HepG2 (cell line): ENCODE measurements around the gene SH3GL1.

ENCODE experiments used
- EED ChIP-seq: sonication (generic); formaldehyde crosslinking; IDR thresholded peaks from 2 replicates; pipeline ENCODE4 v1.5.0; 2020; ENCODE audit warnings: mild to moderate bottlenecking, missing genetic modification reagents
- ESRRA ChIP-seq: sonication (generic); formaldehyde crosslinking; IDR thresholded peaks from 2 replicates; pipeline ENCODE4 v1.5.1; 2020; ENCODE audit warnings: mild to moderate bottlenecking, low read depth, missing genetic modification reagents
- FOXO4 ChIP-seq: sonication (generic); formaldehyde crosslinking; conservative IDR thresholded peaks from 2 replicates; pipeline ENCODE4 v1.8.1; 2023; ENCODE audit warnings: missing genetic modification reagents
- MAFF ChIP-seq: IDR thresholded peaks from 2 replicates; pipeline ENCODE4 v1.6.1; 2011; ENCODE audit warnings: low read depth, low read length, improper control_type of control experiment
- NR3C1 ChIP-seq: sonication (generic); formaldehyde crosslinking; IDR thresholded peaks from 2 replicates; pipeline ENCODE4 v1.4.0; 2020; ENCODE audit warnings: missing genetic modification reagents
- PRPF4 ChIP-seq: fragments of 200-400 bp; formaldehyde crosslinking; IDR thresholded peaks from 2 replicates; pipeline ENCODE4 v1.6.1; 2016; ENCODE audit warnings: low read length, low read depth; ENCODE audit not compliant: poor library complexity, severe bottlenecking
- REST ChIP-seq, 2 experiments: IDR thresholded peaks; 2 replicates each; pipeline ENCODE4 v1.6.1; 2011 to 2012; ENCODE audit warnings: low read length in 2 of 2, borderline replicate concordance in 1 of 2, low read depth in 1 of 2, mild to moderate bottlenecking in 1 of 2, moderate library complexity in 1 of 2
- RXRA ChIP-seq: sonication (generic); formaldehyde crosslinking; IDR thresholded peaks from 2 replicates; pipeline ENCODE4 v1.5.1; 2020; ENCODE audit warnings: missing genetic modification reagents
- STAG1 ChIP-seq: sonication (generic); formaldehyde crosslinking; IDR thresholded peaks from 2 replicates; pipeline ENCODE4 v1.4.0; 2020; ENCODE audit warnings: missing genetic modification reagents
- TRIM24 ChIP-seq: sonication (generic); formaldehyde crosslinking; IDR thresholded peaks from 2 replicates; pipeline ENCODE4 v1.8.0; 2022; ENCODE audit warnings: mild to moderate bottlenecking, missing genetic modification reagents
- TF ChIP-seq, protein P1 (sequence below): sonication (generic); formaldehyde crosslinking; IDR thresholded peaks from 2 replicates; pipeline ENCODE4 v1.4.0; 2020; ENCODE audit warnings: missing genetic modification reagents
- TF ChIP-seq, protein P2 (sequence below): sonication (generic); formaldehyde crosslinking; IDR thresholded peaks from one replicate; pipeline ENCODE4 v1.5.1; 2020; ENCODE audit warnings: mild to moderate bottlenecking, missing genetic modification reagents; ENCODE audit errors: not compliant biosample characterization

GRCh38 chr19:4327252-4327876 lies 73.0 kb downstream of the SH3GL1 start:
- TF ChIP-seq EED (CRISPR knock-in tag) (no peak), RXRA (CRISPR knock-in tag) (no peak), NR3C1 (no peak), REST (IDR thresholded peaks at IDR 0.05; ENCODE audit: borderline replicate concordance in 1 of 2, low read depth in 1 of 2, low read length in 2 of 2) (no peak), STAG1 (no peak), MAFF (no peak), ESRRA (no peak), TRIM24 (CRISPR knock-in tag) (no peak), FOXO4 (CRISPR knock-in tag) (no peak), PRPF4 (no peak)
- TF ChIP-seq, protein P1, sequence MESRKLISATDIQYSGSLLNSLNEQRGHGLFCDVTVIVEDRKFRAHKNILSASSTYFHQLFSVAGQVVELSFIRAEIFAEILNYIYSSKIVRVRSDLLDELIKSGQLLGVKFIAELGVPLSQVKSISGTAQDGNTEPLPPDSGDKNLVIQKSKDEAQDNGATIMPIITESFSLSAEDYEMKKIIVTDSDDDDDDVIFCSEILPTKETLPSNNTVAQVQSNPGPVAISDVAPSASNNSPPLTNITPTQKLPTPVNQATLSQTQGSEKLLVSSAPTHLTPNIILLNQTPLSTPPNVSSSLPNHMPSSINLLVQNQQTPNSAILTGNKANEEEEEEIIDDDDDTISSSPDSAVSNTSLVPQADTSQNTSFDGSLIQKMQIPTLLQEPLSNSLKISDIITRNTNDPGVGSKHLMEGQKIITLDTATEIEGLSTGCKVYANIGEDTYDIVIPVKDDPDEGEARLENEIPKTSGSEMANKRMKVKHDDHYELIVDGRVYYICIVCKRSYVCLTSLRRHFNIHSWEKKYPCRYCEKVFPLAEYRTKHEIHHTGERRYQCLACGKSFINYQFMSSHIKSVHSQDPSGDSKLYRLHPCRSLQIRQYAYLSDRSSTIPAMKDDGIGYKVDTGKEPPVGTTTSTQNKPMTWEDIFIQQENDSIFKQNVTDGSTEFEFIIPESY (CRISPR knock-in tag): no peak
- TF ChIP-seq, protein P2, sequence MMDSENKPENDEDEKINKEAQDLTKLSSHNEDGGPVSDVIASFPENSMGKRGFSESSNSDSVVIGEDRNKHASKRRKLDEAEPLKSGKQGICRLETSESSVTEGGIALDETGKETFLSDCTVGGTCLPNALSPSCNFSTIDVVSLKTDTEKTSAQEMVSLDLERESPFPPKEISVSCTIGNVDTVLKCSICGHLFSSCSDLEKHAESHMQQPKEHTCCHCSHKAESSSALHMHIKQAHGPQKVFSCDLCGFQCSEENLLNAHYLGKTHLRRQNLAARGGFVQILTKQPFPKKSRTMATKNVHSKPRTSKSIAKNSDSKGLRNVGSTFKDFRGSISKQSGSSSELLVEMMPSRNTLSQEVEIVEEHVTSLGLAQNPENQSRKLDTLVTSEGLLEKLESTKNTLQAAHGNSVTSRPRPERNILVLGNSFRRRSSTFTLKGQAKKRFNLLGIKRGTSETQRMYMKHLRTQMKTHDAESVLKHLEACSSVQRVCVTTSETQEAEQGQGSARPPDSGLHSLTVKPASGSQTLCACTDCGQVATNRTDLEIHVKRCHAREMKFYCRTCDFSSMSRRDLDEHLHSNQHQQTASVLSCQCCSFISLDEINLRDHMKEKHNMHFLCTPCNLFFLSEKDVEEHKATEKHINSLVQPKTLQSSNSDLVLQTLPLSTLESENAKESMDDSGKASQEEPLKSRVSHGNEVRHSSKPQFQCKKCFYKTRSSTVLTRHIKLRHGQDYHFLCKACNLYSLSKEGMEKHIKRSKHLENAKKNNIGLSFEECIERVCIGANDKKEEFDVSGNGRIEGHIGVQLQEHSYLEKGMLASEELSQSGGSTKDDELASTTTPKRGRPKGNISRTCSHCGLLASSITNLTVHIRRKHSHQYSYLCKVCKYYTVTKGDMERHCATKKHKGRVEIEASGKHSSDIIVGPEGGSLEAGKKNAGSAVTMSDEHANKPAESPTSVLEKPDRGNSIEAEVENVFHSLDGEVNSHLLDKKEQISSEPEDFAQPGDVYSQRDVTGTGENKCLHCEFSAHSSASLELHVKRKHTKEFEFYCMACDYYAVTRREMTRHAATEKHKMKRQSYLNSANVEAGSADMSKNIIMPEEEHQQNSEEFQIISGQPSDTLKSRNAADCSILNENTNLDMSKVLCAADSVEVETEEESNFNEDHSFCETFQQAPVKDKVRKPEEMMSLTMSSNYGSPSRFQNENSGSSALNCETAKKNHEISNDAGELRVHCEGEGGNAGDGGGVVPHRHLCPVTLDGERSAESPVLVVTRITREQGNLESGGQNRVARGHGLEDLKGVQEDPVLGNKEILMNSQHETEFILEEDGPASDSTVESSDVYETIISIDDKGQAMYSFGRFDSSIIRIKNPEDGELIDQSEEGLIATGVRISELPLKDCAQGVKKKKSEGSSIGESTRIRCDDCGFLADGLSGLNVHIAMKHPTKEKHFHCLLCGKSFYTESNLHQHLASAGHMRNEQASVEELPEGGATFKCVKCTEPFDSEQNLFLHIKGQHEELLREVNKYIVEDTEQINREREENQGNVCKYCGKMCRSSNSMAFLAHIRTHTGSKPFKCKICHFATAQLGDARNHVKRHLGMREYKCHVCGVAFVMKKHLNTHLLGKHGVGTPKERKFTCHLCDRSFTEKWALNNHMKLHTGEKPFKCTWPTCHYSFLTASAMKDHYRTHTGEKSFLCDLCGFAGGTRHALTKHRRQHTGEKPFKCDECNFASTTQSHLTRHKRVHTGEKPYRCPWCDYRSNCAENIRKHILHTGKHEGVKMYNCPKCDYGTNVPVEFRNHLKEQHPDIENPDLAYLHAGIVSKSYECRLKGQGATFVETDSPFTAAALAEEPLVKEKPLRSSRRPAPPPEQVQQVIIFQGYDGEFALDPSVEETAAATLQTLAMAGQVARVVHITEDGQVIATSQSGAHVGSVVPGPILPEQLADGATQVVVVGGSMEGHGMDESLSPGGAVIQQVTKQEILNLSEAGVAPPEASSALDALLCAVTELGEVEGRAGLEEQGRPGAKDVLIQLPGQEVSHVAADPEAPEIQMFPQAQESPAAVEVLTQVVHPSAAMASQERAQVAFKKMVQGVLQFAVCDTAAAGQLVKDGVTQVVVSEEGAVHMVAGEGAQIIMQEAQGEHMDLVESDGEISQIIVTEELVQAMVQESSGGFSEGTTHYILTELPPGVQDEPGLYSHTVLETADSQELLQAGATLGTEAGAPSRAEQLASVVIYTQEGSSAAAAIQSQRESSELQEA: no peak
